ENCODE measurements around the gene BLOC1S1. TPM values are rescaled to one million over a fixed set of nuclear protein-coding genes. Genes with fewer than 3 reads are reported as not detected.

BLOC1S1 gene
- total RNA-seq, 1 donor from 2014 or later = 67.3 TPM

- no peak for TF ChIP-seq CTCF (IDR thresholded peaks at IDR 0.05)
- peaks cover 16% of the 10 kb centered on the region for H3K4me1 Mint-ChIP-seq (ENCODE audit: low read depth)
- DNase-seq (ENCODE audit: low spot score) = no peak
- no peaks in the 10 kb centered on the region for H3K9me3 Mint-ChIP-seq (ENCODE audit: low read depth)
- H3K36me3 Mint-ChIP-seq (ENCODE audit: low read depth) = no peaks in the 10 kb centered on the region
- H3K27me3 Mint-ChIP-seq (ENCODE audit: low read depth) = no peaks in the 10 kb centered on the region
- no peak overlapping the region for H3K4me3 Mint-ChIP-seq (ENCODE audit: unreplicated experiment)
- H3K27ac Mint-ChIP-seq (ENCODE audit: unreplicated experiment) = no peak overlapping the region
Observed at GRCh38 chr12:55736076-55736475, 20.2 kb downstream of the BLOC1S1 start.

GRCh38 chr12:55736780-55737580, 21.1 kb downstream of the BLOC1S1 start:
- Mint-ChIP-seq H3K4me1 (ENCODE audit: low read depth) (peaks cover 16% of the 10 kb centered on the region), H3K36me3 (ENCODE audit: low read depth) (no peaks in the 10 kb centered on the region), H3K27ac (ENCODE audit: unreplicated experiment) (peak overlapping the region; percentile 69), H3K9me3 (ENCODE audit: low read depth) (no peaks in the 10 kb centered on the region), H3K4me3 (ENCODE audit: unreplicated experiment) (no peak overlapping the region), H3K27me3 (ENCODE audit: low read depth) (no peaks in the 10 kb centered on the region)
- TF ChIP-seq CTCF (IDR thresholded peaks at IDR 0.05) = peak; percentile 79
- DNase-seq (ENCODE audit: low spot score) = no peak

DNA sequence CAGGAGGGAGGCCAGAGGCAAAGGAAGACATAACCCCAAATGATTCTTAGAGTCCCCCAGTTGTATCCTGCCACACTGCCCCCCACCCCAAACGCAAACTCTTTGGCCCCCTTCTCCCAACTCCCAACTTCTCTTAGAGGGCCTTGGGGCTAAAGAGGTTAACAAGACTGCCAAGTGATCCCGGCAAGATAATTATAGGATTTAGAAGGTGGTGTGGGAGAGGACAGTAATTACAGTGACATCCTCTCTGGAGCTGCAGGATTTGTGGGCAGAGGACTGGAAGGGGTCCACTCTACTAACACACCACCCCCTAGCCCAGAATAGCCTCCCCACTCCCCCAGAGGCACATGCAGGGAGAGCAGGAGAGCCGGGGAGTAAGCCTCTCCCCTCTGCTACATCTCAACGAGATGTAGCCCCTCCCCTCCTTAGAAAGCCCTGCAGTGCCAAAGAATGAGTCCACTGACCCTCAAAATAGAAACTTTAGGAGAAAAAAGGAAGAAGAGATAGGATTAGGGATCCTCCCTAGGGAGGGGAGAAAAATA, 21.8 kb downstream of the BLOC1S1 start:
- Mint-ChIP-seq H3K27me3 (ENCODE audit: low read depth) (no peaks in the 10 kb centered on the region), H3K9me3 (ENCODE audit: low read depth) (no peaks in the 10 kb centered on the region), H3K4me3 (ENCODE audit: unreplicated experiment) (peak overlapping the region; percentile 77), H3K36me3 (ENCODE audit: low read depth) (no peaks in the 10 kb centered on the region), H3K27ac (ENCODE audit: unreplicated experiment) (peak overlapping the region; percentile 85), H3K4me1 (ENCODE audit: low read depth) (peaks cover 19% of the 10 kb centered on the region)
- TF ChIP-seq CTCF (IDR thresholded peaks at IDR 0.05) = peak; percentile 49
- no peak for DNase-seq (ENCODE audit: low spot score)

GRCh38 chr12:55738123-55739024, 22.5 kb downstream of the BLOC1S1 start:
- H3K27me3 Mint-ChIP-seq (ENCODE audit: low read depth) = no peaks in the 10 kb centered on the region
- H3K9me3 Mint-ChIP-seq (ENCODE audit: low read depth) = no peaks in the 10 kb centered on the region
- peak overlapping the region; percentile 77 for H3K4me3 Mint-ChIP-seq (ENCODE audit: unreplicated experiment)
- H3K27ac Mint-ChIP-seq (ENCODE audit: unreplicated experiment) = peak overlapping the region; percentile 85
- DNase-seq (ENCODE audit: low spot score) = no peak
- H3K36me3 Mint-ChIP-seq (ENCODE audit: low read depth) = no peaks in the 10 kb centered on the region
- TF ChIP-seq CTCF (IDR thresholded peaks at IDR 0.05) = peak; percentile 98
- peaks cover 21% of the 10 kb centered on the region for H3K4me1 Mint-ChIP-seq (ENCODE audit: low read depth)

- H3K36me3 Mint-ChIP-seq (ENCODE audit: low read depth) = no peaks in the 10 kb centered on the region
- no peaks in the 10 kb centered on the region for H3K9me3 Mint-ChIP-seq (ENCODE audit: low read depth)
- H3K4me1 Mint-ChIP-seq (ENCODE audit: low read depth) = peaks cover 23% of the 10 kb centered on the region
- H3K4me3 Mint-ChIP-seq (ENCODE audit: unreplicated experiment) = no peak overlapping the region
- no peak overlapping the region for H3K27ac Mint-ChIP-seq (ENCODE audit: unreplicated experiment)
- no peaks in the 10 kb centered on the region for H3K27me3 Mint-ChIP-seq (ENCODE audit: low read depth)
- peak; percentile 11 for TF ChIP-seq CTCF (IDR thresholded peaks at IDR 0.05)
- no peak for DNase-seq (ENCODE audit: low spot score)
Observed at GRCh38 chr12:55739025-55739378, 23.2 kb downstream of the BLOC1S1 start.
